GM13977 (cell line): Measurements from ENCODE around the gene KCNE4.

ENCODE experiments used
- DNase-seq: peaks from one replicate; pipeline ENCODE4 v3.0.0; 2012; ENCODE audit warnings: low spot score
- in situ Hi-C: fragments of 300-500 bp; cut with MboI; formaldehyde crosslinking; loops from one replicate; pipeline ENCODE4 v1.12.0; 2022; ENCODE audit warnings: low sequenced_read_pairs, low pct_unique_long_range_greater_than_20kb, mixed read lengths, inconsistent platforms; ENCODE audit not compliant: unreplicated experiment
- TF ChIP-seq, protein P1 (sequence below): IDR thresholded peaks from 2 replicates; pipeline ENCODE4 v1.5.1; 2012; ENCODE audit warnings: mild to moderate bottlenecking, control low read depth; ENCODE audit not compliant: insufficient read depth; ENCODE audit errors: extremely low read depth, missing control alignments

Gene KCNE4

DNA sequence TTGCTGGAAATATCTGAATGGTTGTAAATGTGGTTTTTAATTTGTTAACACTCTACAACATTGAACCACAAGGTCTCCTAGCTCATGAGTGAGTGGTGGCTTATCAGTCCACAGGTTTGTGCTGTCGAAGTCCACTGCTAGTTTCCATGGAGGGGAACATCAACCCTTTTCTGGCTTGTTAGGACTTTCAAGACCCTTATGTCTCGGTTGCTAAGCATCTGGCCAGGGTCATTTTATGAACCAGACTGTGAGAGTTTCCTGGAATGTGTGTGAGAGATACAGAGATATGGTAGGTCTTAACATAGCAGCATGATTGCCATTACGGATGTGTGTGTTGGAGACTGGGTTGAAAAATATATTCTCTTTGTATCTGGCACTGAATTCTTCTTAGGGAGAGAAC is 36.9 kb downstream of the KCNE4 start:
- TF ChIP-seq, protein P1, sequence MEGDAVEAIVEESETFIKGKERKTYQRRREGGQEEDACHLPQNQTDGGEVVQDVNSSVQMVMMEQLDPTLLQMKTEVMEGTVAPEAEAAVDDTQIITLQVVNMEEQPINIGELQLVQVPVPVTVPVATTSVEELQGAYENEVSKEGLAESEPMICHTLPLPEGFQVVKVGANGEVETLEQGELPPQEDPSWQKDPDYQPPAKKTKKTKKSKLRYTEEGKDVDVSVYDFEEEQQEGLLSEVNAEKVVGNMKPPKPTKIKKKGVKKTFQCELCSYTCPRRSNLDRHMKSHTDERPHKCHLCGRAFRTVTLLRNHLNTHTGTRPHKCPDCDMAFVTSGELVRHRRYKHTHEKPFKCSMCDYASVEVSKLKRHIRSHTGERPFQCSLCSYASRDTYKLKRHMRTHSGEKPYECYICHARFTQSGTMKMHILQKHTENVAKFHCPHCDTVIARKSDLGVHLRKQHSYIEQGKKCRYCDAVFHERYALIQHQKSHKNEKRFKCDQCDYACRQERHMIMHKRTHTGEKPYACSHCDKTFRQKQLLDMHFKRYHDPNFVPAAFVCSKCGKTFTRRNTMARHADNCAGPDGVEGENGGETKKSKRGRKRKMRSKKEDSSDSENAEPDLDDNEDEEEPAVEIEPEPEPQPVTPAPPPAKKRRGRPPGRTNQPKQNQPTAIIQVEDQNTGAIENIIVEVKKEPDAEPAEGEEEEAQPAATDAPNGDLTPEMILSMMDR, result no peak
- in situ Hi-C loops, result no loop called here

DNA sequence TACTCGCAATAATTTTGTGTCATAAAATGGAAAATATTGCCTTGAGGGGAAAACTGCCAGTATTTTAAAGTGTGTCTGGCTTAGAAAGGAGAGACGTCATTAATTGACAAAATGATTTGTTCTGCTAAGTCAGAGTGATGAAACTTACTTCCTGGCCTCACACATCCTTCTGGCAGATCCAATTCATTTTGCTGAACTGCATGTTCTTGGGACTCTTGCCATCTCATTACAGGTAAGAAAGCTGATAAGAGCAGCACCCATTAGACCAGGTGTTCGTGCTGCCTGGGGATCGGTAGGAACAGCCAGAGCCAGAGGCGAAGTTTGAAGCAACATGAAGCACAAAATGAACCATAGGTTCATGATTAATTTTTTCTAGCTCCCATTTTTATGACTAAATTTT is 38.0 kb downstream of the KCNE4 start:
- no peak for DNase-seq
- TF ChIP-seq, protein P1, result no peak

More for the DNA sequence above, 36.9 kb downstream of the KCNE4 start:
- no peak for DNase-seq

DNA sequence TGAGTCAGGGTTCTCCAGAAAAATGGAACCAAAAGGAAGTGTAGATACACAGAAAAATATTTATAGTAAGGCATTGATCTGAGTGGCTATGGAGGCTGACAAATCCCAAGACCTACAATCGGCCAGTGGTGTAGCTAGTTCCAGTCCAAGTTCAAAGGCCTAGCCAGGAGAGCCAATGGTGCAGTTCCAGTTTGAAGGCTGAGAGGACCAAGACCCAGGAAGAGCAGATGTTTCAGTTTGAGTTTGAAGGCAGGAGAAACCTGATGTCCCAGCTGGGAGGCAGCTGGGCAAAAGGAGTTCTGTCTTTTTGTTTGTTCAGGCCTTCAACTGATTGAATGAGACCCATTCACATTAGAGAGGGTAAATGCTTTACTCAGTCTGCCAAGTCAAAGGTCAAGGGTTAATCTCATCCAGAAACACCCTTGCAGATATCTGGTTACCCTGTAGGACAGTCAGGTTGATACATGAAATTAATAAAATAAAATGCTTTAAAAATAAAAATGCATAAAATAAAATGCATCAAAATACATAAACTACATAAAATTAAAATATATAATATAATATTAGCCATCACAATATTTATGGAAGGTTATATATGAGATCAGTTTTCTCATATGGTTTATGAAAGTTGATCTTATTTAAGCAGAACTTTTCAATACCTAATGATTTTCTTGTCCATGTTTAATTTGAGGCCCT is 38.7 kb downstream of the KCNE4 start:
- no peak for DNase-seq
- TF ChIP-seq, protein P1, result no peak
- in situ Hi-C loops, result no loop called here

More for the DNA sequence above, 38.0 kb downstream of the KCNE4 start:
- in situ Hi-C loops, result no loop called here

DNA sequence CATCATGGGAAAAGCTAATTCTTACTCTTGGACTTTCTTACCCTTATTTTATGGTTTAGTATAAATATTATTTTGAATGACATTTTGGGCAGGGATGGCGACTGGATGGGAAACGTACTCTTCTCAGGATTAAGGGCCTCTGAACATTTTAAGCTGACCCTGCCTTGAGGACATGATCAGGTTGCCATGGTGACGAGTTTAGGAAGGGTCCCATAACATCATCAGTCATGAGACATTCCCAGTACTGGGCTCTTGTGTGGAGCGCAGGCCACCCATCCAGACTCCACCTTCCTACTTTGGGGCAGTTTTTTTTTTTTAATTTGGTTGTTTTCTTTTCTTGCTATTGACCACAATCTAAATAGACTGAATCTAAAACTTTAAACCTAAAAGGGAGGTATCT is 40.7 kb downstream of the KCNE4 start:
- TF ChIP-seq, protein P1, result no peak
- in situ Hi-C loops, result no loop called here
- DNase-seq, result no peak

DNA sequence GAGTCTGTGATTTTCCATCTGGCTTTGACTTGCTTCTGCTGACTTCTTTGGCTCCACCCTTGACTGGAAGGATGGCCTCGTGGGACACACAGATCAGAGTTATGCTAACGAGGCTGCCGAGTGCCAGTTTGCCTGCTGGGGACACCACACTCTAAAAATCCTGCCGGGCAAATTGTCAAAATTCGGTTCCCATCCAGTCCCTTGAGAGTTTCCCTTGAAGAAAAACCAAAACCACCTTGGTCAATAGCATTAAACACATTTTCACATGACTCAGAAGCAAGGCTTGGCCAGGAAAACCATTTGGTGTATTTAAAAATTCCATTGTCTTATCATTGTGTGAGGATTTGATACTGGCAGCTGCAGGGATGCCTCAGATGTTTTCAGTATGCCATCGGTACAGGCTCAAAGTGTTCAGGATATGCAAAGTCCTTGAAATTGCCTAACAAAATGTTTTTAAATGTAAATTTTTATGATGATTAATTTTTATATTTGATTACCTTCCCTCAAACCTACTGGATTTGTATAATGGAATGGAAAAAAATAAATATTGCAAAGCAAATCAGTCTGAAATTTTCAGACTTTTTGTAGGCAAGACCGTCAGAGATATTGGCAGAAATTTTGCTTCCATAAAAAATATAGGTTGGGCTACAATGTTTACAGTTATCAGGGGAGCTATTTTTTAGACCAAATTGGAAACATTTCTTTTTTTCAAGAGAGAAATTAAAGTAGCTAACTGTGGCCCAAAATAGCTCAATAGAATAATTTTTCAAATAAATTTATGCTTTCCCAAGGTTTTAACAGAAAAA is 41.6 kb downstream of the KCNE4 start:
- in situ Hi-C loops, result no loop called here
- DNase-seq, result no peak
- TF ChIP-seq, protein P1, result no peak

DNA sequence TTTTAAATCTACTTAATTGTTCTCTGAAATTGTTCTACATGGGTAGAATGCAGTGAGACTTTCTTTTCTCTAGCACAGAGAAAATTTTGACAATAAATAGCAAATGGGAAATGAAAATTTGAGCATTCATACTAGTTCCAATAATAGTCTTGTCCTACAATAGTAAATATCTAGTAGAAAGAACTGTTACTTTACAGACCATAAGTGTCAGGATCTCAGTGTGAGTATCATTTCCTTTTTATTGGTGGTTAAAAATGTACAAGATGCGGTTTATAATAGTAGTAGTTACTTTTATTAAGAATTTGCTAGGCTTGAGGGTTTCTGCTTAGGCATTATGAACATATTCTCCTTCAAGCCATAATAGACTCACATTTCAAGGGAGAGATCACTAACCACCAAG is 43.2 kb downstream of the KCNE4 start:
- TF ChIP-seq, protein P1, result no peak
- DNase-seq, result no peak
- in situ Hi-C loops, result no loop called here
